A204.1 (cell line): ENCODE measurements around the gene SH3D19.
"Not testable (repeated sequence)": the region's sequence is repeated elsewhere in the genome, so short reads cannot be mapped to it uniquely, and the experiment has no call there.

ENCODE experiments used
- FAIRE-seq: peaks from 2 replicates; lab custom pipeline; 2012; peaks lifted over from hg19 to GRCh38; lab: Jason Lieb, UNC

Gene SH3D19

GRCh38 chr4:151095142-151095541 lies 230.3 kb downstream of the SH3D19 start:
- no peak for FAIRE-seq

GRCh38 chr4:151094290-151094751 lies 231.1 kb downstream of the SH3D19 start:
- no peak for FAIRE-seq

GRCh38 chr4:151093203-151093602 lies 232.2 kb downstream of the SH3D19 start:
- no peak for FAIRE-seq

- no peak for FAIRE-seq
These were observed 232.9 kb downstream of the SH3D19 start for GRCh38 chr4:151092488-151092887.

- FAIRE-seq = no peak
These were observed 234.4 kb downstream of the SH3D19 start for GRCh38 chr4:151091047-151091446.

- FAIRE-seq = no peak
These were observed 237.9 kb downstream of the SH3D19 start for GRCh38 chr4:151087467-151087866.

GRCh38 chr4:151077978-151078377 lies 247.4 kb downstream of the SH3D19 start:
- not testable (repeated sequence) for FAIRE-seq

GRCh38 chr4:151074416-151074916 lies 250.9 kb downstream of the SH3D19 start:
- FAIRE-seq = no peak
